SK-N-SH (cell line): ENCODE measurements around the gene OCA2. TPM values are rescaled to one million over a fixed set of nuclear protein-coding genes. Genes with fewer than 3 reads are reported as not detected.

Source experiments
- CTCF ChIA-PET: fragments of 300-600, 350-600 bp; formaldehyde crosslinking; extraction: SDS; loops from one replicate; lab custom pipeline; 2021; lab: Yijun Ruan, JAX
- POLR2A ChIA-PET: fragments of 350-600 bp; sonication (Branson Sonifier 250); formaldehyde crosslinking; extraction: SDS; loops from one replicate; lab custom pipeline; 2020; ENCODE audit warnings: antibody characterized with exemption, inconsistent platforms; lab: Yijun Ruan, JAX
- DNase-seq: peaks from one replicate; pipeline ENCODE4 v3.0.0; 2012
- H2AFZ ChIP-seq: fragments of 200-600 bp; sonication (generic); 2 replicates; pipeline ENCODE4 v1.8.1; 2016; ENCODE audit warnings: antibody characterized with exemption, mild to moderate bottlenecking, low read depth
- H3F3A ChIP-seq: fragments of 200-600 bp; sonication (generic); replicated peaks from 2 replicates; pipeline ENCODE3; 2016; ENCODE audit warnings: antibody characterized with exemption, mild to moderate bottlenecking; ENCODE audit not compliant: insufficient read depth
- H3K27ac ChIP-seq, 2 experiments: fragments of 200-500 bp in 1 of 2; fragments of 200-600 bp in 1 of 2; sonication (Bioruptor generic) in 1 of 2; sonication (generic), shearing (Covaris generic) in 1 of 2; 2 replicates each; pipeline versions ENCODE4 v1.5.1 to v1.6.1; 2014 to 2016; ENCODE audit warnings: low read depth in 2 of 2, inconsistent platforms in 1 of 2, low read length in 1 of 2, mild to moderate bottlenecking in 1 of 2, mixed read lengths in 1 of 2
- H3K27me3 ChIP-seq: fragments of 200-600 bp; sonication (generic), shearing (Covaris generic); 2 replicates; pipeline ENCODE4 v1.6.1; 2016; ENCODE audit warnings: mixed run types; ENCODE audit not compliant: insufficient read depth
- H3K36me3 ChIP-seq, 2 experiments: fragments of 200-500 bp in 1 of 2; fragments of 200-600 bp in 1 of 2; sonication (Bioruptor generic) in 1 of 2; sonication (generic) in 1 of 2; replicated peaks in 1 of 2; 2 replicates each; pipeline versions ENCODE3 to v1.5.1; 2014 to 2016; ENCODE audit warnings: low read length in 1 of 2, mild to moderate bottlenecking in 1 of 2; ENCODE audit not compliant: insufficient read depth in 2 of 2, control insufficient read depth in 1 of 2
- H3K4me1 ChIP-seq, 2 experiments: fragments of 200-500 bp in 1 of 2; fragments of 200-600 bp in 1 of 2; sonication (Bioruptor generic) in 1 of 2; sonication (generic), shearing (Covaris generic) in 1 of 2; 2 replicates each; pipeline versions ENCODE4 v1.5.1 to v1.6.1; 2014 to 2016; ENCODE audit warnings: low read depth in 1 of 2, low read length in 1 of 2, mixed run types in 1 of 2; ENCODE audit not compliant: insufficient read depth in 2 of 2, control insufficient read depth in 1 of 2
- H3K4me2 ChIP-seq: fragments of 200-600 bp; sonication (generic), shearing (Covaris generic); 2 replicates; pipeline ENCODE4 v1.6.1; 2017; ENCODE audit warnings: mixed run types
- H3K4me3 ChIP-seq, 2 experiments: fragments of 200-500 bp in 1 of 2; fragments of 200-600 bp in 1 of 2; sonication (Bioruptor generic) in 1 of 2; sonication (generic), shearing (Covaris generic) in 1 of 2; 2 replicates each; pipeline versions ENCODE4 v1.5.1 to v1.8.1; 2014 to 2016; ENCODE audit warnings: low read depth in 2 of 2, inconsistent platforms in 1 of 2, low read length in 1 of 2, mild to moderate bottlenecking in 1 of 2, mixed read lengths in 1 of 2, moderate library complexity in 1 of 2
- H3K79me2 ChIP-seq: fragments of 200-600 bp; sonication (generic); 2 replicates; pipeline ENCODE4 v1.8.1; 2017; ENCODE audit warnings: mild to moderate bottlenecking; ENCODE audit not compliant: insufficient read depth
- H3K9ac ChIP-seq: fragments of 200-600 bp; sonication (generic); 2 replicates; pipeline ENCODE4 v1.6.1; 2017; ENCODE audit warnings: mixed run types
- H3K9me2 ChIP-seq: fragments of 200-600 bp; sonication (generic); 2 replicates; pipeline ENCODE4 v1.6.1; 2017; ENCODE audit warnings: mixed run types
- H3K9me3 ChIP-seq: fragments of 200-600 bp; sonication (generic); 2 replicates; pipeline ENCODE4 v1.6.1; 2017; ENCODE audit warnings: mixed run types, mild to moderate bottlenecking, moderate library complexity
- H4K20me1 ChIP-seq: fragments of 200-600 bp; sonication (generic); 2 replicates; pipeline ENCODE4 v1.6.1; 2017; ENCODE audit warnings: mild to moderate bottlenecking, mixed run types; ENCODE audit not compliant: insufficient read depth
- ELF1 ChIP-seq: IDR thresholded peaks from 2 replicates; pipeline ENCODE4 v1.4.0; 2012
- EP300 ChIP-seq, 2 experiments: IDR thresholded peaks; 2 replicates each; pipeline versions ENCODE4 v1.4.0 to v1.6.1; 2012; ENCODE audit warnings: borderline replicate concordance in 1 of 2, low read depth in 1 of 2, low read length in 1 of 2
- FOXJ3 ChIP-seq: sonication (generic); formaldehyde crosslinking; IDR thresholded peaks from 2 replicates; pipeline ENCODE4 v1.5.1; 2020; ENCODE audit warnings: mild to moderate bottlenecking, missing genetic modification reagents
- JUND ChIP-seq: IDR thresholded peaks from 2 replicates; pipeline ENCODE4 v1.4.0; 2012
- MEF2A ChIP-seq: IDR thresholded peaks from 2 replicates; pipeline ENCODE4 v1.4.0; 2012; ENCODE audit warnings: low read depth, borderline replicate concordance
- MXI1 ChIP-seq: IDR thresholded peaks from 2 replicates; pipeline ENCODE4 v1.6.1; 2012; ENCODE audit warnings: mild to moderate bottlenecking, low read depth, low read length, improper control_type of control experiment
- NFIC ChIP-seq: IDR thresholded peaks from 2 replicates; pipeline ENCODE4 v1.4.0; 2012; ENCODE audit warnings: borderline replicate concordance
- NRF1 ChIP-seq: IDR thresholded peaks from 2 replicates; pipeline ENCODE4 v1.6.1; 2012; ENCODE audit warnings: low read depth, mild to moderate bottlenecking, low read length
- RAD21 ChIP-seq: IDR thresholded peaks from 2 replicates; pipeline ENCODE4 v1.6.1; 2012; ENCODE audit warnings: mild to moderate bottlenecking, low read length
- RFX5 ChIP-seq: IDR thresholded peaks from 2 replicates; pipeline ENCODE4 v1.6.1; 2012; ENCODE audit warnings: mild to moderate bottlenecking, improper control_type of control experiment, low read length
- RXRA ChIP-seq: IDR thresholded peaks from 2 replicates; pipeline ENCODE4 v1.4.0; 2012; ENCODE audit warnings: low read depth, mild to moderate bottlenecking, borderline replicate concordance
- SIN3A ChIP-seq: IDR thresholded peaks from 2 replicates; pipeline ENCODE4 v1.6.1; 2012; ENCODE audit warnings: low read depth, mild to moderate bottlenecking, low read length, moderate library complexity, borderline replicate concordance
- TCF12 ChIP-seq: IDR thresholded peaks from 2 replicates; pipeline ENCODE4 v1.4.0; 2012
- YY1 ChIP-seq: IDR thresholded peaks from 2 replicates; pipeline ENCODE4 v1.4.0; 2012; ENCODE audit warnings: low read depth, mild to moderate bottlenecking
- WGBS: methylation state at CpG from one replicate; pipeline ENCODE4 v1.1.6; 2017; ENCODE audit warnings: low lambda C conversion rate; 5-methylcytosine and 5-hydroxymethylcytosine counted together
- polyA plus RNA-seq, 3 experiments: library from polyadenylated mRNA; depleted of rRNA; stranded (reverse); fragments of >200 nt; gene quantifications; 2 replicates each; pipeline ENCODE4 v1.2.3, GENCODE V29; 2012
- TF ChIP-seq, protein P1 (sequence below): IDR thresholded peaks from 2 replicates; pipeline ENCODE4 v1.4.0; 2012; ENCODE audit warnings: low read depth, borderline replicate concordance
- TF ChIP-seq, protein P2 (sequence below): IDR thresholded peaks from 2 replicates; pipeline ENCODE4 v1.4.0; 2012; ENCODE audit warnings: low read depth
- TF ChIP-seq, protein P3 (sequence below): IDR thresholded peaks from 2 replicates; pipeline ENCODE4 v1.4.0; 2012; ENCODE audit warnings: low read depth, borderline replicate concordance
- TF ChIP-seq, protein P4 (sequence below): fragments of 150-350 bp; IDR thresholded peaks from 2 replicates; pipeline ENCODE4 v1.6.1; 2017; ENCODE audit warnings: antibody characterized with exemption, low read length, low read depth, borderline replicate concordance

OCA2 gene
- polyA plus RNA-seq, 1 of the 3 experiments (the other 2 are of a cell fraction): 0.16 TPM

DNA sequence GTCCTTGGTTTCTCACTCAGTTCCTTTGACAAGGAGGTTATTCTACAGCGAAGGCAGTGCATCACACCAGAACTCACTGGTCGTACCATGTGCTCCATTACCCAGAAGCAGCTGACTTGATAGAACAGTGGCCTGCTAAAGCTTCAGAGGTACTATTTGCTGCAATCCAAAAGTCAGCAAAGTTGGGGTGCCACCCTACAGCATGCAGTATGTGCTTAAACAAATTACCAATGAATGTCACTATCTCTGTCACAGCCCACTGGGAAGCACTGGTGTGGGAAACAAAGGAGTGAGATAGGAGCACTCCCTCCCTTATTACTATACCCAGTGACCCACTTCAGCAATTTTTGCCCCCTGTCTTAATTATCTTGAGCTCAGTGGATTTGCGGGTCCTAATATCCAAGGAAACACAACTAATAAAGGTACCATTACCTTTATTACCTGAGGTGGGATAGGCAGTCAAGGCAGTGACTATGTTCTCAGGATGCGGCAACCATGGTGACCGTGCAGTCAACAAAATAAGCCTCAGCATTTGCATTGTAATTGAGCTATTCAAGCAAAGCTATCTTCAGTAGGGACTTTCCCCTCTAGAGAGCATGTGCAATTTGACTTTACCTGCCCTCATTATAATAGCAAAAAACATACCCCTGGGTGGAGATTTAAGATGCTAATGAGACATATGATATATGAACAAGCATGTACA lies 199.4 kb downstream of the OCA2 start (continued):
- TF ChIP-seq NFIC: no peak

DNA sequence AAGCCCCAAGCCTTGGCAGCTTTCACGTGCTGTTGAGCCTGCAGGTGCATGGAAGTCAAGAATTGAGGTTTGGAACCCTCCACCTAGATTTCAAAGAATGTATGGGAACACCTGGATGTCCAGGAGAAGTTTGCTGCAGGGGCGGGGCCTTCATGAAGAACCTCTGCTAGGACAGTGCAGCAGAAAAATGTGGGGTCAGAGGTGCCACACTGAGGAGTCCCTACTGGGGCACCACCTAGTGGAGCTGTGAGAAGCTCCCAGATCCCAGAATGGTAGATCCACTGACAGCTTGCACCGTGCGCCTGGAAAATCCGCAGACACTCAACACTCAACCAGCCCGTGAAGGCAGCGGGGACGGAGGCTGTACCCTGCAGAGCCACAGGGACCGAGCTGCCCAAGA lies 201.6 kb downstream of the OCA2 start:
- no peak overlapping the region for H3K4me3 ChIP-seq
- H3K27ac ChIP-seq: no peak overlapping the region
- H3K9me3 ChIP-seq: peaks cover 5% of the 10 kb centered on the region
- H3K79me2 ChIP-seq: no peaks in the 10 kb centered on the region
- no peaks in the 10 kb centered on the region for H3K36me3 ChIP-seq
- ChIA-PET POLR2A (no interaction called here), CTCF (interaction anchor here (0.8 kb wide), 1 partner anchor 67 kb away, joined by 3 read pairs; no protein-coding TSS in a partner anchor)
- 30% methylated on average over 5 of the region's 9 CpGs for WGBS
- no peak for DNase-seq
- H4K20me1 ChIP-seq: no peaks in the 10 kb centered on the region
- no peaks in the 10 kb centered on the region for H3K27me3 ChIP-seq
- H3K4me2 ChIP-seq: no peak overlapping the region
- no peaks in the 10 kb centered on the region for H3K4me1 ChIP-seq
- H2AFZ ChIP-seq: no peak overlapping the region
- H3F3A ChIP-seq: no peaks in the 10 kb centered on the region
- no peaks in the 10 kb centered on the region for H3K9me2 ChIP-seq
- no peak overlapping the region for H3K9ac ChIP-seq
- no peak for TF ChIP-seq YY1
- TF ChIP-seq JUND: no peak
- TF ChIP-seq, all 33 proteins: peak for 0

DNA sequence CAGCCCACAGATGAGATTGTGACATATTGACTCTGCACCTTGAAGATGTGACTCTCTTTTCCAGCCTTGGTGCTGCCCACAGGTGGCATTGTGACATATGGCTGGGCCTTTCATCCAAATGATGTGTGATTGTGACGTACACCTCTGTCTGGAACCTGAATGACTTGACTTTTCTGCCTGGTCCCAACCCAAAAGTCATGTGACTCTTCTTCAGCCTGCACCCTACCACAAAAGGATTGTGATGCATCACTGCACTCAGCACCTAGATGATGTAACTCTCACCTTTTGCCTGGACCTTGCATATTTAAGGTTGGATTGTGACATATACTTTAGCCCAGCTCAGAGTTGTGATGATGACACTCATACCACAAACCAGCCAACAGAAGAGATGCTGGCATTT lies 204.5 kb downstream of the OCA2 start:
- H3F3A ChIP-seq: no peaks in the 10 kb centered on the region
- no peak overlapping the region for H3K4me3 ChIP-seq
- no peaks in the 10 kb centered on the region for H3K4me1 ChIP-seq
- no peaks in the 10 kb centered on the region for H3K9me2 ChIP-seq
- TF ChIP-seq, protein P1, sequence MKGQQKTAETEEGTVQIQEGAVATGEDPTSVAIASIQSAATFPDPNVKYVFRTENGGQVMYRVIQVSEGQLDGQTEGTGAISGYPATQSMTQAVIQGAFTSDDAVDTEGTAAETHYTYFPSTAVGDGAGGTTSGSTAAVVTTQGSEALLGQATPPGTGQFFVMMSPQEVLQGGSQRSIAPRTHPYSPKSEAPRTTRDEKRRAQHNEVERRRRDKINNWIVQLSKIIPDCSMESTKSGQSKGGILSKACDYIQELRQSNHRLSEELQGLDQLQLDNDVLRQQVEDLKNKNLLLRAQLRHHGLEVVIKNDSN: no peak
- TF ChIP-seq, protein P2, sequence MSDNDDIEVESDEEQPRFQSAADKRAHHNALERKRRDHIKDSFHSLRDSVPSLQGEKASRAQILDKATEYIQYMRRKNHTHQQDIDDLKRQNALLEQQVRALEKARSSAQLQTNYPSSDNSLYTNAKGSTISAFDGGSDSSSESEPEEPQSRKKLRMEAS: no peak
- no peak for TF ChIP-seq MEF2A
- TF ChIP-seq EP300 (IDR thresholded peaks at IDR 0.05; ENCODE audit: borderline replicate concordance in 1 of 2, low read depth in 1 of 2, low read length in 1 of 2): no peak
- H3K4me2 ChIP-seq: no peak overlapping the region
- no peak for DNase-seq
- CTCF ChIA-PET: no interaction called here
- no peaks in the 10 kb centered on the region for H3K27me3 ChIP-seq
- H3K27ac ChIP-seq: no peak overlapping the region
- H3K9me3 ChIP-seq: peaks cover 6% of the 10 kb centered on the region
- no peak overlapping the region for H2AFZ ChIP-seq
- H3K79me2 ChIP-seq: no peaks in the 10 kb centered on the region
- no peak overlapping the region for H3K9ac ChIP-seq
- WGBS: 17% methylated on average over 1 of the region's 1 CpG
- no peaks in the 10 kb centered on the region for H4K20me1 ChIP-seq
- no peaks in the 10 kb centered on the region for H3K36me3 ChIP-seq
- POLR2A ChIA-PET: no interaction called here

DNA sequence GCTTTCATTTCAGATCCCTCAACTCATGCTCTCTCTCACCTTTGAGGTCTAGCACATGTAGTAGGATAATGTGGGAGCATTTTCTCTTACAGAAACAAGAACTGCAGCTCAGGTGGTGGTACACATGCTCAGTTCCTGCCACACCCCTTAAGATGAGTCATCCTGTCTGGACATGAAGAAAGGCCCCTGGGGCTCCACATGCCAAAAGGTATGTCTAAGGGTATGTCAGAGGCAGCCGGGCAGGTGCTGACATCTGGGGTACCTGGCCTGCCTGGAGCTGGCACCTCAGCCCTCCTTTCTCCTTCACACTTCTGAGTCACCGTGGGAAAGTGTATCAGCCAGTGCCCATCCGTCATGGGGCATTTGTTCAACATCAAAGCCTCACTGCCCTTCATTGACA lies 209.9 kb downstream of the OCA2 start:
- TF ChIP-seq TCF12 (no peak), RAD21 (no peak), SIN3A (no peak), RFX5 (no peak), MXI1 (no peak), NRF1 (no peak), ELF1 (no peak), RXRA (no peak), FOXJ3 (CRISPR knock-in tag) (no peak)
- TF ChIP-seq, protein P3, sequence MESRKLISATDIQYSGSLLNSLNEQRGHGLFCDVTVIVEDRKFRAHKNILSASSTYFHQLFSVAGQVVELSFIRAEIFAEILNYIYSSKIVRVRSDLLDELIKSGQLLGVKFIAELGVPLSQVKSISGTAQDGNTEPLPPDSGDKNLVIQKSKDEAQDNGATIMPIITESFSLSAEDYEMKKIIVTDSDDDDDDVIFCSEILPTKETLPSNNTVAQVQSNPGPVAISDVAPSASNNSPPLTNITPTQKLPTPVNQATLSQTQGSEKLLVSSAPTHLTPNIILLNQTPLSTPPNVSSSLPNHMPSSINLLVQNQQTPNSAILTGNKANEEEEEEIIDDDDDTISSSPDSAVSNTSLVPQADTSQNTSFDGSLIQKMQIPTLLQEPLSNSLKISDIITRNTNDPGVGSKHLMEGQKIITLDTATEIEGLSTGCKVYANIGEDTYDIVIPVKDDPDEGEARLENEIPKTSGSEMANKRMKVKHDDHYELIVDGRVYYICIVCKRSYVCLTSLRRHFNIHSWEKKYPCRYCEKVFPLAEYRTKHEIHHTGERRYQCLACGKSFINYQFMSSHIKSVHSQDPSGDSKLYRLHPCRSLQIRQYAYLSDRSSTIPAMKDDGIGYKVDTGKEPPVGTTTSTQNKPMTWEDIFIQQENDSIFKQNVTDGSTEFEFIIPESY: no peak
- TF ChIP-seq, protein P4, sequence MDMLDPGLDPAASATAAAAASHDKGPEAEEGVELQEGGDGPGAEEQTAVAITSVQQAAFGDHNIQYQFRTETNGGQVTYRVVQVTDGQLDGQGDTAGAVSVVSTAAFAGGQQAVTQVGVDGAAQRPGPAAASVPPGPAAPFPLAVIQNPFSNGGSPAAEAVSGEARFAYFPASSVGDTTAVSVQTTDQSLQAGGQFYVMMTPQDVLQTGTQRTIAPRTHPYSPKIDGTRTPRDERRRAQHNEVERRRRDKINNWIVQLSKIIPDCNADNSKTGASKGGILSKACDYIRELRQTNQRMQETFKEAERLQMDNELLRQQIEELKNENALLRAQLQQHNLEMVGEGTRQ: no peak
- WGBS: 7% methylated on average over 3 of the region's 3 CpGs
- no peak overlapping the region for H3K4me2 ChIP-seq

More for the DNA sequence above, 209.9 kb downstream of the OCA2 start:
- DNase-seq: no peak
- H3K36me3 ChIP-seq: no peaks in the 10 kb centered on the region
- no peaks in the 10 kb centered on the region for H3F3A ChIP-seq
- H3K27me3 ChIP-seq: no peaks in the 10 kb centered on the region
- H2AFZ ChIP-seq: no peak overlapping the region
- no peaks in the 10 kb centered on the region for H3K9me2 ChIP-seq
- no peaks in the 10 kb centered on the region for H3K4me1 ChIP-seq
- no peak overlapping the region for H3K4me3 ChIP-seq
- H3K9ac ChIP-seq: no peak overlapping the region
- CTCF ChIA-PET: no interaction called here
- POLR2A ChIA-PET: no interaction called here
- peaks cover 6% of the 10 kb centered on the region for H3K9me3 ChIP-seq
- H3K79me2 ChIP-seq: no peaks in the 10 kb centered on the region
- H4K20me1 ChIP-seq: no peaks in the 10 kb centered on the region
- H3K27ac ChIP-seq: no peak overlapping the region
